Measurements from ENCODE around the gene PROSER2.

PROSER2 gene

DNA sequence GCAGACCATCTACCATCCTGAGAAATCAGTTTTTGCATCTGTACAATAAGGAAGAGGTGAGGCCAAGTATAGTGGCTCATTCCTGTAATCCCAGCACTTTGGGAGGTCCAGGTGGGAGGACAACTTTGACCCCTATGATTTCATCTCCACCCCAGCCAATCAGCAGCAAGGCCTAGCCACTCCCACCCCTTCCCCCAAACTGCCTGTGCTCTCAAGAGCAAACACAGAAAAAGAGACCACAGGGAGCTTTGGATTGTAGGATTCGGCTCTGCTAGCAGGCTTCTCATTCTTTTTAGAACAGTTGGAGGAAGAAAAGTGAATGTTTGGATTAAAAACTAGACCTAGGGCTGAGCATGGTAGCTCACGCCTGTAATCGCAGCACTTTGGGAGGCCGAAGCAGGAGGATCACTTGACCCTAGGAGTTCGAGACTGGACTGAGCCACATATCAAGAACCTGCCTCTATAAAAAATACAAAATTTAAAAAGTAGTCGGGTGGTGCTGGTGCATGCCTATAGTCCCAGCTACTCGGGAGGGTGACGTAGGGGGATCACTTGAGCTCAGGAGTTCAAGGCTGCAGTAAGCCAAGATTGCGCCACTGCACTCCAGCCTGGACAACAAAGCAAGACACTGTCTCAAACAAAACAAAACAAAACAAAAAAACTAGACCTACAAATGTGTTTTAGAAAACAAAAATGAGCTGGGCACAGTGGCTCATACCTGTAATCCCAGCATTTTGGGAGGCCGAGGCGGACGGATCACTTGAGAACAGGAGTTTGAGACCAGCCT lies 25.1 kb upstream of the PROSER2 start:
- peaks cover 4% of the 10 kb centered on the region for H3K27me3 Mint-ChIP-seq (ENCODE audit: low read depth)
- peaks cover 5% of the 10 kb centered on the region for H3K9me3 Mint-ChIP-seq
- peaks cover 18% of the 10 kb centered on the region for H3K4me1 Mint-ChIP-seq
- TF ChIP-seq, protein P1, sequence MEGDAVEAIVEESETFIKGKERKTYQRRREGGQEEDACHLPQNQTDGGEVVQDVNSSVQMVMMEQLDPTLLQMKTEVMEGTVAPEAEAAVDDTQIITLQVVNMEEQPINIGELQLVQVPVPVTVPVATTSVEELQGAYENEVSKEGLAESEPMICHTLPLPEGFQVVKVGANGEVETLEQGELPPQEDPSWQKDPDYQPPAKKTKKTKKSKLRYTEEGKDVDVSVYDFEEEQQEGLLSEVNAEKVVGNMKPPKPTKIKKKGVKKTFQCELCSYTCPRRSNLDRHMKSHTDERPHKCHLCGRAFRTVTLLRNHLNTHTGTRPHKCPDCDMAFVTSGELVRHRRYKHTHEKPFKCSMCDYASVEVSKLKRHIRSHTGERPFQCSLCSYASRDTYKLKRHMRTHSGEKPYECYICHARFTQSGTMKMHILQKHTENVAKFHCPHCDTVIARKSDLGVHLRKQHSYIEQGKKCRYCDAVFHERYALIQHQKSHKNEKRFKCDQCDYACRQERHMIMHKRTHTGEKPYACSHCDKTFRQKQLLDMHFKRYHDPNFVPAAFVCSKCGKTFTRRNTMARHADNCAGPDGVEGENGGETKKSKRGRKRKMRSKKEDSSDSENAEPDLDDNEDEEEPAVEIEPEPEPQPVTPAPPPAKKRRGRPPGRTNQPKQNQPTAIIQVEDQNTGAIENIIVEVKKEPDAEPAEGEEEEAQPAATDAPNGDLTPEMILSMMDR (IDR thresholded peaks at IDR 0.05; ENCODE audit: unreplicated experiment in 3 of 3) = no peak
- peak overlapping the region; percentile 49 to 92 (median 85) for H3K27ac Mint-ChIP-seq
- peaks cover 8% of the 10 kb centered on the region for H3K36me3 Mint-ChIP-seq (ENCODE audit: low read depth)
- H3K4me3 Mint-ChIP-seq = no peak overlapping the region

DNA sequence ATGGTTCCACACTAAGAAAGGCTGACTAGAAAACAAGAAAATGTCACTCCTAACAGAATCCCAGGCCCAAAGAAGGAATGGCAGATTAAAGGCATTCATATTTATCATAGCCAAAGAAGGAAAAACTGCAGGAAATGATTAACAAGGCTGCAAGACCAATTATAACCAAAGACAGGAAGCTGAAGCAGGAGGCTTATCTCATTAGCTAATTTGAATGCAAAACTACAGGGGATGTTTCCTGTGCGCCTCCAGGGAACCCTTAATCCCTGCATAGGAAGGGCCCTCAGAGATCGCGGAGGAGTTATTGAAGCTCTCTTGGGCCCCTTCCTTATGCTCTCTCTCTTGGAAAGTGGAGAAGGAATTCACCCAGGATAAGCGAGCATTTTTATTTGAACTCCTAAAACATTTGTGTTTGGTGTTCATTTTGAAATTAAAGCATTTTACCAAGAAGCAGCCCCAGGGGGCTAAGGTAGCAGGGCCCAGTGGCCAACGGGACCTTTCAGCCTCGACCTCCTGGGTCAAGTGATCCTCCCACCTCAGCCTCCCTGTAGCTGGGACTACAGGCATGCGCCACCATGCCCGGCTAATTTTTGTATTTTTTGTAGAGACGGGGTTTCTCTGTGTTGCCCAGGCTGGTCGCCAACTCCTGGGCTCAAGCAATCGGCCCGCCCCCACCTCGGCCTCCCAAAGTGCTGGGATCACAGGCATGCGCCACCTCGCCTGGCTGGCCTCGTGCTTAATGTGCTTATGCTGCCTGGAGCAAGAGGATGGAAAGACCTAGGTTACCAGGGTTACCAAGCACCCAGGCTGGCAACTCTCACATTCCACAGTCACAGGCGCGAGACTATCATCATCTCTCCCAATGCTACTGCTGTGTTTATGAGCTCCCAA lies 24.1 kb upstream of the PROSER2 start:
- peaks cover 4% of the 10 kb centered on the region for H3K27me3 Mint-ChIP-seq (ENCODE audit: low read depth)
- peaks cover 4% of the 10 kb centered on the region for H3K36me3 Mint-ChIP-seq (ENCODE audit: low read depth)
- H3K4me3 Mint-ChIP-seq = no peak overlapping the region
- H3K27ac Mint-ChIP-seq = peak overlapping the region; percentile 85 to 97 (median 92)
- peaks cover 18% of the 10 kb centered on the region for H3K4me1 Mint-ChIP-seq
- TF ChIP-seq, protein P1 (IDR thresholded peaks at IDR 0.05; ENCODE audit: unreplicated experiment in 3 of 3) = no peak
- peaks cover 3% of the 10 kb centered on the region for H3K9me3 Mint-ChIP-seq

DNA sequence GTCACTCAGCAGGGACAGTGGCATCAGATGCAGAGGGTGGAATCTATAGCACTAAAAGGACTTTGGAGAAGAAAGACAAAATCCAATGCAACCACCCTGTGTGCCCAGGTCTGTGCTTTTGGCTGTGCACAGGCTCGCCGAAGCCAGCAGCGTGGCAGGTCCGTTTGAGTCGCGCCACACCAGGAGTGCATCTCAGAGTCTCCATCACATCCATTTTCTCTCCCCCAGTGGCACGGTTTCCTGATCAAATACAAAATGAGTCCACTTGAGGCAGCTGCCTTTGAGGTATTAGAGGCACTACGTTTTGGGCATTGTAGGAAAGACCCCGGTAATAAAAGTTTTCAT lies 23.4 kb upstream of the PROSER2 start:
- TF ChIP-seq, protein P1 (IDR thresholded peaks at IDR 0.05; ENCODE audit: unreplicated experiment in 3 of 3) = no peak
- Mint-ChIP-seq H3K36me3 (ENCODE audit: low read depth) (peaks cover 4% of the 10 kb centered on the region), H3K4me1 (peaks cover 18% of the 10 kb centered on the region), H3K9me3 (peaks cover 3% of the 10 kb centered on the region), H3K27ac (peak overlapping the region in 1 of 3 experiments; percentile 52), H3K27me3 (ENCODE audit: low read depth) (peaks cover 8% of the 10 kb centered on the region), H3K4me3 (no peak overlapping the region)

DNA sequence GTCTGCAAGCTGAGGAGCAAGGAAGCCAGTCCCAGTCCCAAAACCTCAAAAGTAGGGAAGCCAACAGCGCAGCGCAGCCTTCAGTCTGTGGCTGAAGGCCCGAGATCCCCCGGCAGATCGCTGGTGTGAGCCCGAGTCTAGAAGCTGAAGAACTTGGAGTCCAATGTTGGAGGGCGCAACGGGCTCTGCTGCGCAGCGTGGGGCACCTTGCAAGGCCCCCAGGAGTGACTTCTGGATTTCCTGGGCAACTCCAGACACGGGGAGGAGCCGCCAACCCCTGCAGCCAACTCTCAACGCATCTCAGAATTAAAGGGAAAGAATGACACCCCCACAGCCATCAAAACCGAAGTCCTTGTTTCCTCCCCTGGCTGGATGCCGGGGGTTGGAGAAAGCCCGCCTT lies 18.8 kb upstream of the PROSER2 start:
- Mint-ChIP-seq H3K27ac (no peak overlapping the region), H3K36me3 (ENCODE audit: low read depth) (no peaks in the 10 kb centered on the region), H3K4me3 (no peak overlapping the region), H3K27me3 (ENCODE audit: low read depth) (peaks cover 11% of the 10 kb centered on the region), H3K4me1 (peaks cover 9% of the 10 kb centered on the region), H3K9me3 (no peaks in the 10 kb centered on the region)
- TF ChIP-seq, protein P1 (IDR thresholded peaks at IDR 0.05; ENCODE audit: unreplicated experiment in 3 of 3) = no peak

DNA sequence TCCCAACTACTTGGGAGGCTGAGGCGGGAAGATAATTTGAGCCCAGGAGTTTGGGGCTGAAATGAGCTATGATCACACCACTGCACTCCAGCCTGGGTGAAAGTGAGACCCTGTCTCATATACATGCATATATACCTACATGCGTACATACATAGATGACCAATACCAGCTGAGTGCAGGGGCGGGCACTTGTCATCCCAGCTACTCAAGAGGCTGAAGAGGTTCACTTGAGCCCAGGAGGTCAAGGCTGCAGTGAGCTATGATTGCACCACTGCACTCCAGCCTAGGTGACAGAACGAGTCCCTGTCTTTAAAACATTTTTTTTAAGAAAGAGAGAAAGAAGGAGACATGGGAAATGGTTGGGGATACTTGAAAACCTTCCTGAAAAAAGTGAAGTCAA lies 17.4 kb upstream of the PROSER2 start:
- no peak overlapping the region for H3K4me3 Mint-ChIP-seq
- no peak overlapping the region for H3K27ac Mint-ChIP-seq
- H3K9me3 Mint-ChIP-seq = no peaks in the 10 kb centered on the region
- H3K4me1 Mint-ChIP-seq = peaks cover 16% of the 10 kb centered on the region
- peaks cover 11% of the 10 kb centered on the region for H3K27me3 Mint-ChIP-seq (ENCODE audit: low read depth)
- no peaks in the 10 kb centered on the region for H3K36me3 Mint-ChIP-seq (ENCODE audit: low read depth)
- TF ChIP-seq, protein P1 (IDR thresholded peaks at IDR 0.05; ENCODE audit: unreplicated experiment in 3 of 3) = no peak

Data from nephron (organoid).